PC-9 (cell line): ENCODE results near the gene MRPL14. TPM values are rescaled to one million over a fixed set of nuclear protein-coding genes. Genes with fewer than 3 reads are reported as not detected.

Source experiments
- BruUV-seq: library from RNA; stranded (reverse); fragments of 400-500 nt; replicated peaks from 2 replicates; lab custom pipeline; 2021; lab: Mats Ljungman, UMichigan
- CTCF ChIA-PET: fragments of 300-600 bp; sonication (Branson Sonifier 250); formaldehyde crosslinking; loops from one replicate; lab custom pipeline; 2022; ENCODE audit warnings: antibody characterized with exemption; lab: Charles Lee
- POLR2A ChIA-PET: fragments of 300-600 bp; sonication (Branson Sonifier 250); formaldehyde crosslinking; loops from one replicate; lab custom pipeline; 2022; ENCODE audit warnings: antibody characterized with exemption; ENCODE audit not compliant: unreplicated experiment; lab: Charles Lee
- DNase-seq, 2 experiments: peaks; one replicate each; pipeline versions ENCODE4 v3.0.0 to v3.0.0-alpha.2; 2015 to 2022; ENCODE audit warnings: mixed read lengths in 1 of 2
- H2AFZ ChIP-seq: fragments of 200-600 bp; sonication (generic); 2 replicates; pipeline ENCODE4 v1.8.1; 2017; ENCODE audit warnings: antibody characterized with exemption
- H3F3A ChIP-seq: fragments of 200-600 bp; sonication (generic); 2 replicates; pipeline ENCODE4 v1.8.1; 2017; ENCODE audit warnings: antibody characterized with exemption, mild to moderate bottlenecking, low read depth; ENCODE audit not compliant: insufficient read depth
- H3K27ac ChIP-seq: fragments of 200-600 bp; sonication (generic); 2 replicates; pipeline ENCODE4 v1.6.1; 2016; ENCODE audit warnings: mixed run types
- H3K27me3 ChIP-seq: fragments of 200-600 bp; sonication (generic); 2 replicates; pipeline ENCODE4 v1.6.1; 2016; ENCODE audit warnings: low read depth, mixed run types; ENCODE audit not compliant: insufficient read depth
- H3K36me3 ChIP-seq: fragments of 200-600 bp; sonication (generic); 2 replicates; pipeline ENCODE4 v1.6.1; 2016; ENCODE audit warnings: low read depth, mixed run types
- H3K4me1 ChIP-seq: fragments of 200-600 bp; sonication (generic); replicated peaks from 2 replicates; pipeline ENCODE4 v1.6.1; 2016; ENCODE audit warnings: mixed run types; ENCODE audit not compliant: insufficient read depth
- H3K4me2 ChIP-seq: fragments of 200-600 bp; sonication (generic); 2 replicates; pipeline ENCODE4 v1.6.1; 2017; ENCODE audit warnings: mixed run types
- H3K4me3 ChIP-seq: fragments of 200-600 bp; sonication (generic); 2 replicates; pipeline ENCODE4 v1.6.1; 2016; ENCODE audit warnings: mixed run types
- H3K79me2 ChIP-seq: fragments of 200-600 bp; sonication (generic); 2 replicates; pipeline ENCODE4 v1.6.1; 2017; ENCODE audit warnings: low read depth, mixed run types
- H3K9me2 ChIP-seq: fragments of 200-600 bp; sonication (generic); 2 replicates; pipeline ENCODE4 v1.8.1; 2017; ENCODE audit warnings: mild to moderate bottlenecking; ENCODE audit not compliant: insufficient read depth
- H3K9me3 ChIP-seq: fragments of 200-600 bp; sonication (generic); 2 replicates; pipeline ENCODE4 v1.8.1; 2016; ENCODE audit warnings: low read depth; ENCODE audit not compliant: insufficient read depth
- H4K20me1 ChIP-seq: fragments of 200-600 bp; sonication (generic); 2 replicates; pipeline ENCODE4 v1.8.1; 2017; ENCODE audit not compliant: insufficient read depth
- EZH2 ChIP-seq: fragments of 200-600 bp; sonication (generic); IDR thresholded peaks from 2 replicates; pipeline ENCODE4 v1.8.0; 2017; ENCODE audit warnings: antibody characterized with exemption, low read depth
- intact Hi-C: fragments of 100-400 bp; cut with micrococcal nuclease; formaldehyde crosslinking; loops from one replicate; pipeline ENCODE4 v1.10.0; 2022; ENCODE audit not compliant: unreplicated experiment
- total RNA-seq: library from RNA; stranded (reverse); gene quantifications from 2 replicates; pipeline ENCODE4 v1.2.3, GENCODE V29; 2021
- TF ChIP-seq, protein P1 (sequence below): fragments of 200-600 bp; sonication (generic); conservative IDR thresholded peaks from 2 replicates; pipeline ENCODE4 v1.6.1; 2017; ENCODE audit warnings: mixed run types, antibody characterized with exemption, mild to moderate bottlenecking, moderate library complexity

The MRPL14 gene
- total RNA-seq, 1 experiment from 2014 or later: 96.3 TPM

DNA sequence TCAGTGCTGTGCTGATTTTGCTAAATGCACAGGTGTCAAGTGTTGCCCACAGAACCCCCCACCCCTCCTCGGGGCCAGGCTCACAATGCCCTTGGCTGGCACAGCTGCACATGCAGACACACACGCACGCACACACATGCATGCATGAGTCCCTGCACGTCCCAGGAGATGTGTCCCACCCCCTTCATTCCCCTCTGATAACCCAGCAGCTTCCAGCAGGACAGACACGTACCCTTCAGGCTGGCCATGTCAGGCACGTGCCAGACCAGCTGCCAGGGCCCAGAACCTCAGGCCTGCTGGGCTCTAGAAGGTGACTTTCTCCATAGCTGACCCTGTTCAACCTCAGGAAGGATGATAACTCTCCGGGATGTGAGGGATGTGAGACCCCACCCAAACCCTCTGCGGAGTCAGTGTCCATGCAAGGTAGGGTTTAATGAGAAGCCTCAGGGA is 44.4 kb downstream of the MRPL14 start:
- ChIA-PET POLR2A (interaction anchor here (0.5 kb wide), 1 partner anchor 136 kb away, joined by 11 read pairs; no protein-coding TSS in a partner anchor), CTCF (no interaction called here)
- BruUV-seq: no TSS peak
- peaks cover 10% of the 10 kb centered on the region for H3K79me2 ChIP-seq
- no peak for DNase-seq
- H3K4me3 ChIP-seq: no peak overlapping the region
- H4K20me1 ChIP-seq: 0 out of 2 replicates have a peak, but pooled peaks cover 6% of the 10 kb centered on the region
- TF ChIP-seq, protein P1, sequence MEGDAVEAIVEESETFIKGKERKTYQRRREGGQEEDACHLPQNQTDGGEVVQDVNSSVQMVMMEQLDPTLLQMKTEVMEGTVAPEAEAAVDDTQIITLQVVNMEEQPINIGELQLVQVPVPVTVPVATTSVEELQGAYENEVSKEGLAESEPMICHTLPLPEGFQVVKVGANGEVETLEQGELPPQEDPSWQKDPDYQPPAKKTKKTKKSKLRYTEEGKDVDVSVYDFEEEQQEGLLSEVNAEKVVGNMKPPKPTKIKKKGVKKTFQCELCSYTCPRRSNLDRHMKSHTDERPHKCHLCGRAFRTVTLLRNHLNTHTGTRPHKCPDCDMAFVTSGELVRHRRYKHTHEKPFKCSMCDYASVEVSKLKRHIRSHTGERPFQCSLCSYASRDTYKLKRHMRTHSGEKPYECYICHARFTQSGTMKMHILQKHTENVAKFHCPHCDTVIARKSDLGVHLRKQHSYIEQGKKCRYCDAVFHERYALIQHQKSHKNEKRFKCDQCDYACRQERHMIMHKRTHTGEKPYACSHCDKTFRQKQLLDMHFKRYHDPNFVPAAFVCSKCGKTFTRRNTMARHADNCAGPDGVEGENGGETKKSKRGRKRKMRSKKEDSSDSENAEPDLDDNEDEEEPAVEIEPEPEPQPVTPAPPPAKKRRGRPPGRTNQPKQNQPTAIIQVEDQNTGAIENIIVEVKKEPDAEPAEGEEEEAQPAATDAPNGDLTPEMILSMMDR: no peak
- no peak for TF ChIP-seq EZH2
- H3K27me3 ChIP-seq: no peaks in the 10 kb centered on the region
- no peaks in the 10 kb centered on the region for H3K9me2 ChIP-seq
- 0 out of 2 replicates have a peak, but pooled peaks cover 8% of the 10 kb centered on the region for H3K36me3 ChIP-seq
- peaks cover 19% of the 10 kb centered on the region; the same call in 1 of the 2 replicates for H3F3A ChIP-seq
- H3K4me2 ChIP-seq: no peak overlapping the region
- intact Hi-C loops: no loop called here
- peaks cover 29% of the 10 kb centered on the region for H3K4me1 ChIP-seq
- H3K27ac ChIP-seq: no peak overlapping the region
- no peaks in the 10 kb centered on the region for H3K9me3 ChIP-seq
- no peak overlapping the region for H2AFZ ChIP-seq

DNA sequence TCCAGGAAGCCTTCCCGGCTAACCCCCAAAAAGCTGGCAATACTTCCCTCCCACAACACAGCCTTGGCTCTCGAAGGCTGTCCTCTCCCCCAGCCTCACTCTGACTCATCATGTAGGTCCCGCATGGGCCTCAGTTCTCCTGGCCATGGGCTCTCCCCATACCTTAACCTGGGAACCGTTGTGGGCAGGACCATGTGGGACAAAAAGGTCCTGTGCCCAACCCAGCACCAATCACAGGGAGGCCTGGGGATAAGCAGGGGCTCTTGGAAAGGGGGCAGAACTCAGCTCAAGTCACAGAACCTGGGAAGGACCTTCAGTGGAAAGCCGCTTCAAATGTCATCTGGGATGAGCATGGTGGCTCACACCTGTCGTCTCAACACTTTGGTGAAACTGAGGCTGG is 45.5 kb downstream of the MRPL14 start:
- Histone ChIP-seq H3K9me3 (no peaks in the 10 kb centered on the region), H3K4me2 (no peak overlapping the region), H3K36me3 (0 out of 2 replicates have a peak, but pooled peaks cover 8% of the 10 kb centered on the region), H3K27me3 (no peaks in the 10 kb centered on the region), H3K4me3 (no peak overlapping the region), H3K79me2 (peaks cover 18% of the 10 kb centered on the region), H3K9me2 (no peaks in the 10 kb centered on the region), H3F3A (peaks cover 24% of the 10 kb centered on the region; the same call in 1 of the 2 replicates), H3K27ac (no peak overlapping the region), H4K20me1 (no peaks in the 10 kb centered on the region), H2AFZ (no peak overlapping the region), H3K4me1 (peaks cover 32% of the 10 kb centered on the region)
- ChIA-PET CTCF (no interaction called here), POLR2A (interaction anchor here (0.7 kb wide), 1 partner anchor 137 kb away, joined by 6 read pairs; no protein-coding TSS in a partner anchor)
- intact Hi-C loops: no loop called here
- BruUV-seq: no TSS peak
- TF ChIP-seq, protein P1: no peak
- no peak for DNase-seq

DNA sequence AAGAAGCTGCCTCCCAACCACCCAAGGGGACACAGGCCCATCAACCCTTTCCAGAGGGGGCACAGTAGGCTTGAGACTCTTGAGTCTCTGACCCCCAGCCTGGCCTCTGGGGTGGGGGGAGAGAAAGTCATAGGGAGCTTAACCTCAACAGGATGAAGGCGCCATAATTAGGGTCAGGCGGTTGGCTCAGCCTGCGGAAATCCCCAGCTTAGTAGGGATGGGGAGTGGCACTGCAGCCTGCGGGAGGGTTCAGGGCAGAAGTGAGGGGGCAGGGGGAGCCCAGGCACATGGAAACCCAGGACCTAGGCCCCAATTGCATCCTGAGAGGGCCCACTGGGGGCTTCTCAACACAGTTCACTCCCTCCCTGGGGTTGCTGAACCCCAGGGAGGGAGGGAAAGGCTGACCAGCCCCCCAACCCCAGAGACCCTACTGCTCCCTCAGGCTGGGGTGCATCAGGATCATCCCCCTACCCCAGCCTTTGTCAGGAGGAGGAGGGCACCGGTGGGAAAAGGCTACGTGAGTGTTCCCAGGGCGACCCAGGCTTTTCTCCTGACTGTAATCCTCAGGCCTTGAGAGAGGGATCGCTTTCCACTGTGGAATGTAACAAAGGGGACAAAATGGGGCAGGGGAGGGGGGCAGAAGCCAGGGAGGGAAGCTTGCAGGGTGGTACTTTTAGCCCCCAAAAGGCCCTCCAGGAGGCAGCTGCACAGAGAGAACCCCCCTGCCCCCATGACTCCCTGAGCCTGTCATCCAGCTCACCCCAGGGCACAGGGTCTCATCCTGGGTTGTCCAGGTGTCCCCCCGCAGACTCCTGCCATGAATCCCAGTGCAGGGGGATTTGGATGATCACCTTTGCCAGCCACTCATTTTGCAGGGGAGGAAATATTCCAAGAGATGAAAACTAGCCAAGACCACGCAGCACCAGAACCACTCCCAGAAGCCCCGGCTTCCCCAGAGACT is 46.4 kb downstream of the MRPL14 start:
- no peak overlapping the region for H3K27ac ChIP-seq
- BruUV-seq: no TSS peak
- CTCF ChIA-PET: interaction anchor here (0.7 kb wide), 2 partner anchors 306 to 461 kb away, joined by 5 to 6 read pairs; no protein-coding TSS in a partner anchor
- no peaks in the 10 kb centered on the region for H3K9me3 ChIP-seq
- peaks cover 20% of the 10 kb centered on the region for H3K79me2 ChIP-seq
- intact Hi-C loops: no loop called here
- DNase-seq: no peak
- H3F3A ChIP-seq: peaks cover 30% of the 10 kb centered on the region; the same call in 1 of the 2 replicates
- no peak overlapping the region for H3K4me3 ChIP-seq
- no peak overlapping the region for H3K4me2 ChIP-seq
- no peaks in the 10 kb centered on the region for H3K27me3 ChIP-seq
- POLR2A ChIA-PET: interaction anchor here (0.7 kb wide), 1 partner anchor 136 kb away, joined by 6 read pairs; no protein-coding TSS in a partner anchor
- H3K4me1 ChIP-seq: peaks cover 38% of the 10 kb centered on the region
- TF ChIP-seq, protein P1: no peak
- no peak for TF ChIP-seq EZH2
- no peaks in the 10 kb centered on the region for H4K20me1 ChIP-seq
- H3K9me2 ChIP-seq: no peaks in the 10 kb centered on the region
- 0 out of 2 replicates have a peak, but pooled peaks cover 8% of the 10 kb centered on the region for H3K36me3 ChIP-seq
- no peak overlapping the region for H2AFZ ChIP-seq
